Endodermal cell (in vitro differentiated cells): ENCODE data around the gene CDX2. TPM values are rescaled to one million over a fixed set of nuclear protein-coding genes. Genes with fewer than 3 reads are reported as not detected.

ENCODE experiments used
- DNase-seq: peaks from one replicate; pipeline ENCODE4 v3.0.0-alpha.2; 2017
- H3K27ac ChIP-seq: 2 replicates; pipeline ENCODE4 v1.5.1; 2013; ENCODE audit warnings: mild to moderate bottlenecking, low read depth, low read length, moderate library complexity
- H3K27me3 ChIP-seq: 2 replicates; pipeline ENCODE4 v1.6.1; 2013; ENCODE audit warnings: mild to moderate bottlenecking, low read length, moderate library complexity; ENCODE audit not compliant: insufficient read depth, control insufficient read depth, poor library complexity, severe bottlenecking
- H3K36me3 ChIP-seq: 2 replicates; pipeline ENCODE4 v1.7.0; 2013; ENCODE audit warnings: mild to moderate bottlenecking, low read length, moderate library complexity; ENCODE audit not compliant: control insufficient read depth, insufficient read depth
- H3K4me1 ChIP-seq: one replicate; pipeline ENCODE4 v1.7.0; 2013; ENCODE audit warnings: low read length; ENCODE audit not compliant: control insufficient read depth, insufficient read depth
- H3K4me3 ChIP-seq: 2 replicates; pipeline ENCODE4 v1.5.1; 2013; ENCODE audit warnings: mild to moderate bottlenecking, low read length, moderate library complexity
- H3K9ac ChIP-seq: 2 replicates; pipeline ENCODE4 v1.6.1; 2013; ENCODE audit warnings: mild to moderate bottlenecking, low read length, moderate library complexity; ENCODE audit not compliant: poor library complexity, severe bottlenecking; ENCODE audit errors: extremely low read depth
- H3K9me3 ChIP-seq: 2 replicates; pipeline ENCODE4 v1.6.1; 2013; ENCODE audit warnings: mild to moderate bottlenecking, low read length, moderate library complexity; ENCODE audit not compliant: control insufficient read depth
- H3K27ac Mint-ChIP-seq: 2 replicates; pipeline ENCODE4 v1.8.0; 2020; ENCODE audit warnings: mixed read lengths
- H3K27me3 Mint-ChIP-seq: 2 replicates; pipeline ENCODE4 v1.8.0; 2021; ENCODE audit warnings: mild to moderate bottlenecking, mixed read lengths; ENCODE audit not compliant: insufficient read depth
- H3K36me3 Mint-ChIP-seq: 2 replicates; pipeline ENCODE4 v1.8.0; 2020; ENCODE audit warnings: low read depth, mixed read lengths
- H3K4me1 Mint-ChIP-seq: 2 replicates; pipeline ENCODE4 v1.8.0; 2020; ENCODE audit warnings: mixed read lengths
- H3K4me3 Mint-ChIP-seq: 2 replicates; pipeline ENCODE4 v1.8.0; 2020; ENCODE audit warnings: mild to moderate bottlenecking, moderate library complexity, mixed read lengths
- H3K9me3 Mint-ChIP-seq: 2 replicates; pipeline ENCODE4 v1.8.0; 2020; ENCODE audit warnings: mild to moderate bottlenecking, mixed read lengths
- CTCF ChIP-seq: fragments of 200-600 bp; sonication (generic); conservative IDR thresholded peaks from 2 replicates; pipeline ENCODE4 v1.5.0; 2021; ENCODE audit warnings: antibody characterized with exemption, mild to moderate bottlenecking
- WGBS, 2 experiments: methylation state at CpG; one replicate each; pipeline versions ENCODE4 v1.1.5 to v1.1.7; 2013; ENCODE audit warnings: missing lambda C conversion rate in 2 of 2, mixed read lengths in 1 of 2; ENCODE audit not compliant: insufficient coverage in 1 of 2, insufficient read length in 1 of 2; 5-methylcytosine and 5-hydroxymethylcytosine counted together
- total RNA-seq, 2 donors: library from RNA; stranded (reverse); fragmentation: NEBNext Ultra II Directional in 1 of 2; extraction: Animal tissue kit (Norgen Biotek cat#: 25700) in 1 of 2; gene quantifications; 2 replicates in 1 of 2; 3 replicates in 1 of 2; pipeline ENCODE4 v1.2.1, GENCODE V29; 2021

Gene CDX2
- total RNA-seq, 2 donors from 2014 or later: not detected

GRCh38 chr13:27923794-27924528, 45.2 kb downstream of the CDX2 start:
- peak overlapping the region; percentile 28 for H3K4me3 Mint-ChIP-seq

GRCh38 chr13:27922883-27923612, 46.1 kb downstream of the CDX2 start:
- H3K4me3 Mint-ChIP-seq: no peak overlapping the region
- H3K36me3 Mint-ChIP-seq: no peaks in the 10 kb centered on the region
- H3K4me1 Mint-ChIP-seq: peaks cover 13% of the 10 kb centered on the region
- Histone ChIP-seq H3K9ac (no peak overlapping the region), H3K9me3 (peaks cover 7% of the 10 kb centered on the region), H3K27ac (no peak overlapping the region), H3K4me3 (no peak overlapping the region), H3K27me3 (peaks cover 100% of the 10 kb centered on the region), H3K36me3 (no peaks in the 10 kb centered on the region), H3K4me1 (peaks cover 3% of the 10 kb centered on the region)
- peaks cover 99% of the 10 kb centered on the region for H3K27me3 Mint-ChIP-seq
- WGBS, 2 experiments: 11 to 12% methylated on average over 7 to 24 of the region's 24 CpGs
- TF ChIP-seq CTCF: no peak
- no peak overlapping the region for H3K27ac Mint-ChIP-seq
- no peaks in the 10 kb centered on the region for H3K9me3 Mint-ChIP-seq
- peak; percentile 51 for DNase-seq

More at GRCh38 chr13:27923794-27924528, 45.2 kb downstream of the CDX2 start:
- Histone ChIP-seq H3K4me1 (peaks cover 3% of the 10 kb centered on the region), H3K27ac (no peak overlapping the region), H3K4me3 (no peak overlapping the region), H3K9ac (no peak overlapping the region), H3K27me3 (peaks cover 100% of the 10 kb centered on the region), H3K9me3 (peaks cover 7% of the 10 kb centered on the region), H3K36me3 (no peaks in the 10 kb centered on the region)
- peak; percentile 16 for TF ChIP-seq CTCF
- Mint-ChIP-seq H3K4me1 (peaks cover 11% of the 10 kb centered on the region), H3K36me3 (no peaks in the 10 kb centered on the region), H3K27me3 (peaks cover 99% of the 10 kb centered on the region), H3K27ac (no peak overlapping the region), H3K9me3 (no peaks in the 10 kb centered on the region)
- DNase-seq: peak; percentile 77
- 5 to 10% methylated on average over 30 to 48 of the region's 48 CpGs for WGBS, 2 experiments

- Mint-ChIP-seq H3K36me3 (no peaks in the 10 kb centered on the region), H3K27ac (no peak overlapping the region), H3K9me3 (no peaks in the 10 kb centered on the region), H3K4me1 (peaks cover 16% of the 10 kb centered on the region), H3K4me3 (no peak overlapping the region), H3K27me3 (peaks cover 99% of the 10 kb centered on the region)
- no peak for TF ChIP-seq CTCF
- Histone ChIP-seq H3K27me3 (peaks cover 100% of the 10 kb centered on the region), H3K27ac (no peak overlapping the region), H3K4me1 (peaks cover 3% of the 10 kb centered on the region), H3K36me3 (no peaks in the 10 kb centered on the region), H3K9ac (no peak overlapping the region), H3K4me3 (no peak overlapping the region), H3K9me3 (peaks cover 7% of the 10 kb centered on the region)
- peak; percentile 65 for DNase-seq
- 4 to 6% methylated on average over 15 to 39 of the region's 39 CpGs for WGBS, 2 experiments
Observed at GRCh38 chr13:27921961-27922882, 46.9 kb downstream of the CDX2 start.
